Heart left ventricle (tissue), 16 donors: ENCODE measurements around the gene XRCC3. TPM values are rescaled to one million over a fixed set of nuclear protein-coding genes. Genes with fewer than 3 reads are reported as not detected.

ENCODE experiments used
- ATAC-seq, 4 donors: fragments of 200-7000 bp; cut with Tn5 transposase; one replicate each; pipeline ENCODE4 v1.9.1; 2020 to 2022; ENCODE audit warnings: moderate library complexity in 4 of 4, mild to moderate bottlenecking in 3 of 4, moderate number of reproducible peaks in 1 of 4
- DNase-seq, 5 donors: peaks; one replicate each; pipeline ENCODE4 v3.0.0-alpha.2; 2020
- H3K27ac ChIP-seq, 12 donors: fragments of 200-600 bp; sonication (generic) in 4 of 12; one replicate each; pipeline versions ENCODE4 v1.5.0 to v1.8.0; 2016 to 2022; ENCODE audit warnings: mild to moderate bottlenecking in 2 of 12
- H3K27me3 ChIP-seq, 9 donors: fragments of 200-600 bp; sonication (generic) in 2 of 9; one replicate each; pipeline versions ENCODE4 v1.5.1 to v1.8.0; 2016 to 2022; ENCODE audit warnings: mild to moderate bottlenecking in 3 of 9
- H3K36me3 ChIP-seq, 9 donors: fragments of 200-600 bp; sonication (generic) in 2 of 9; one replicate each; pipeline versions ENCODE4 v1.5.0 to v1.8.0; 2018 to 2022; ENCODE audit warnings: mild to moderate bottlenecking in 2 of 9
- H3K4me1 ChIP-seq, 12 donors: fragments of 200-600 bp; sonication (generic) in 4 of 12; one replicate each; pipeline versions ENCODE4 v1.5.0 to v1.8.0; 2016 to 2022; ENCODE audit warnings: mild to moderate bottlenecking in 3 of 12
- H3K4me3 ChIP-seq, 12 donors: fragments of 200-600 bp; sonication (generic) in 4 of 12; one replicate each; pipeline versions ENCODE4 v1.5.0 to v1.8.0; 2017 to 2022; ENCODE audit warnings: mild to moderate bottlenecking in 9 of 12, moderate library complexity in 4 of 12
- H3K9me3 ChIP-seq, 12 donors: fragments of 200-600 bp; sonication (generic) in 4 of 12; one replicate each; pipeline versions ENCODE4 v1.5.0 to v1.8.0; 2016 to 2022; ENCODE audit warnings: mild to moderate bottlenecking in 1 of 12
- CTCF ChIP-seq, 12 donors: fragments of 200-600 bp; sonication (generic) in 4 of 12; IDR thresholded peaks; one replicate each; pipeline versions ENCODE4 v1.5.0 to v1.8.0; 2018 to 2022; ENCODE audit warnings: antibody characterized with exemption in 12 of 12, mild to moderate bottlenecking in 5 of 12
- POLR2A ChIP-seq, 2 donors: fragments of 450-650 bp; IDR thresholded peaks; one replicate each; pipeline ENCODE4 v1.6.1; 2017; ENCODE audit warnings: antibody characterized with exemption in 2 of 2, mild to moderate bottlenecking in 2 of 2, moderate library complexity in 2 of 2
- WGBS, 4 donors: extraction: QIAGEN DNeasy Blood & Tissue Kit in 2 of 4; methylation state at CpG; one replicate each; pipeline versions ENCODE4 v1.1.5 to v1.1.7; 2013 to 2018; 5-methylcytosine and 5-hydroxymethylcytosine counted together
- intact Hi-C, 10 donors: fragments of 100-400 bp; cut with DNase I; formaldehyde crosslinking; loops; one replicate each; pipeline versions ENCODE4 v1.11.1 to v1.14.2; 2022
- polyA plus RNA-seq, 2 donors: library from polyadenylated mRNA; stranded (reverse); fragments of 200-250 nt; gene quantifications; one replicate each; pipeline ENCODE4 v1.2.3, GENCODE V29; 2013
- total RNA-seq, 9 donors: library from RNA; depleted of rRNA in 2 of 9; stranded (reverse); fragments of >200 nt in 2 of 9; fragmentation: NEBNext Ultra II Directional in 3 of 9; extraction: Animal tissue kit (Norgen Biotek cat#: 25700) in 3 of 9; gene quantifications; one replicate each; pipeline versions ENCODE4 v1.1.0 to v1.2.4, GENCODE V29; 2016 to 2023
- donor health status: ischemic (EF 13 %, LVEDD 7.1; RV severe dilation, severe dysfunction).
- donor health status: healthy with polysubstance abuse.
- donor health status: DM: no; HTN: yes; CAD: no.
- donor health status: DM: no; HTN: no; CAD: no.
- donor health status: ischemic (EF 25% LVEDD 6.9; RV normal size, moderate dysfunction).
- donor health status: ischemic (EF 25% LVEDD 5.7; RV mildly dilated, moderate dysfunction).
- donor health status: healthy.
- donor health status: DM: yes; HTN: yes; CAD: no.
- donor health status: ischemic (EF 35%, LVEDD 5.7; RV mildly dilated, moderate dysfunction).
- donor health status: nonischemic (EF 11% LVEDD 7.7; RV severe dilation, severe dysfunction).
- donor health status: DM: yes; HTN: yes; CAD: no.
- donor health status: PGD.
- donor health status: ischemic (EF 29% LVEDD 5.4; RV normal size, mild dysfunction).
- donor health status: nonischemic (EF 23%, LVEDD 6.1; RV moderate dilation, normal function).

XRCC3 gene
- total and polyA plus RNA-seq, 11 donors: 1.9 to 8.7 (median 3.0) TPM

DNA sequence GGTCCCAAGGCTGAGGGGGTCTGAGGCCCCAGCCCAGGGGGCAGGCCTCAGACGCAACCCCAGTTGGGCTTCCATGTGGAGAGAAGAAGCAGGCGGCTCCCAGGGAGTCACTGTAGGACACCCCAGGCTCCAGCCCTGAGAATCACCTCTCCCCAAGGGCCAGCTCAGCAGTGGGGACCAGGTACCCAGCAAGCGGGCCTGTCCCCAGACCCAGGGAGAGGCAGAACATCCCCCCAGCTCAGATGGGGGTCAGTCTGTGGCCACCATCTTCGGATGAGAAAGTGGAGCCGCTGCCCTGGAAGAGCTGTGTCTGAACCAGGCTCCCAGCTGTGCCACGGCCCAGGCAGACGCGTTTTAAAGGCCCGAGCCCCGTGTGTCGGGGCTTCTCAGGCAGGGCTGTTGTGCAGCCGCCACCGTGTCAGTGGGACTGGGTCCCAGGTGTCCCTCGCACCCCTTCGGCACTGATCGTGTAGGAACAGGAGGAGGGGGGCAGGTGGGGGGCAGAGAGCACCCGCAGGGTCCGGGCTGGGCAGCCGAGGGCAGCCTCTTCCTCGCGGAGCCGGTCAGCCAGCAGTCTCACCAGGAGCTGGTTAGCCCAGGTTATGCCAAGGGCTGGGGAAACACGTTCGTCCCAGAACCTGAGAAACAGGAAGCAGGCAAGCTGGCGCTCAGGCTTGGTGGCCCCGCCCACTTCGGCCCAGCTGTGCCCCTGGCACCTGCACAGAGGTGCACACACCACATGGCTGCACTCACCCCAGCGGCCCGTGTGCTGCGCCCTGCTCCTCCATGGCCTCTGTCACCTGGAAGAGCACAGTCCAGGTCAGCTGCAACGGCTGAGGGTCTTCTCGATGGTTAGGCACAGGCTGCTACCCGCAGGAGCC is 16.6 kb downstream of the XRCC3 start:
- 82 to 88% (median 86%) methylated on average over 14 to 33 of the region's 33 CpGs for WGBS, 4 donors
- Histone ChIP-seq H3K4me3 (no peak overlapping the region), H3K9me3 (no peaks in the 10 kb centered on the region), H3K4me1 (peaks cover 12 to 70% (median 49%) of the 10 kb centered on the region in 12 donors), H3K36me3 (peaks cover 2 to 95% (median 70%) of the 10 kb centered on the region in 9 donors), H3K27me3 (no peaks in the 10 kb centered on the region), H3K27ac (peak overlapping the region in 5 of 12 donors; percentile 7 to 72 (median 44))
- ATAC-seq (no peak), DNase-seq (peak in 3 of 5 donors; percentile 23 to 54 (median 32))
- intact Hi-C loops: loop anchor here in 1 of 10 donors (10.0 kb wide), 1 partner anchor 124 kb away; no protein-coding TSS in a partner anchor
- TF ChIP-seq POLR2A (IDR thresholded peaks at IDR 0.05) (no peak), CTCF (IDR thresholded peaks at IDR 0.05) (no peak)

DNA sequence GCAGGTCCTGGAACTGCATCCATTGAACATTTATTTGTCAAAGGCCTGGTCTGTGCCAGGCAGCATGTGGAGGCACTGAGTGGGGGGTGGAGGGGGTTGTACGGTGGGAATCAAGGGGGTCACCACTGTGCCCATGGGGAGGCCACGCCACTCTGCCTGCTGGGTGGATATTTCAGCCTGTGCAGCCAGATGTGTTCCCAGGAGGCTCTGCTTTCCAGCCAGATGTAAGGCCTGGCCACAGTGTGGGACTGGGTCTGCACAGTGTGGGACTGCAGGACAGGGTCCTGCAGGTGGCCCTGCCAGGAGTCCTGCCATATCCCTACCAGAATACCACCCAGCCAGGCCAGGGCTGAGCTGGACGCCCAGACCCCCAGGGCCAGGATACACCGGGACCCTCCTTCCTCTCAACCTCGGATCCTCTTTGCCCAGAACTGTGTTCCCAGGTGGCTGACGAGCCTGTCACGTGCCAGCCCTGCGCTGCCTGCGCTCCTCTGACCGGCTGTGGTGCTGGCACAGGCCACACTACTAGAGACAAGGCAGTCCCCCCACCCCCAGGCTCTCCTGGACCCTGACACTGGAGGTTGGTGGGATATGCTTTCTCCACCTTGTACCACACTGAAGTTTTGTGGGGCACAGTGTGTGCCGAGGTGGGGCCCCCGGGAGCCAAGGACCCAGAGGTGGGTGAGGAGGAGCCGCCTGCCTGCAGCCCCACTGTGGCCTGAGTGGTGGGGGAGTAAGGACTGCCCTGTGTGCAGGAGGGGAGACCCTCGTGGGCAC is 17.5 kb downstream of the XRCC3 start:
- Histone ChIP-seq H3K9me3 (no peaks in the 10 kb centered on the region), H3K36me3 (peaks cover 2 to 95% (median 70%) of the 10 kb centered on the region in 9 donors), H3K27me3 (no peaks in the 10 kb centered on the region), H3K4me3 (no peak overlapping the region), H3K4me1 (peaks cover 12 to 70% (median 49%) of the 10 kb centered on the region in 12 donors), H3K27ac (peak overlapping the region in 5 of 12 donors; percentile 7 to 72 (median 44))
- TF ChIP-seq POLR2A (IDR thresholded peaks at IDR 0.05): no peak
- no peak for TF ChIP-seq CTCF (IDR thresholded peaks at IDR 0.05)
- 71 to 83% (median 78%) methylated on average over 6 to 14 of the region's 14 CpGs for WGBS, 4 donors
- ATAC-seq (no peak), DNase-seq (peak in 2 of 5 donors; percentile 15 to 30)
- intact Hi-C loops: loop anchor here in 1 of 10 donors (10.0 kb wide), 1 partner anchor 123 kb away; no protein-coding TSS in a partner anchor

GRCh38 chr14:103697206-103697602 is 18.0 kb downstream of the XRCC3 start:
- Histone ChIP-seq H3K4me3 (no peak overlapping the region), H3K27ac (peak overlapping the region in 10 of 12 donors; percentile 42 to 72 (median 46)), H3K9me3 (no peaks in the 10 kb centered on the region), H3K27me3 (no peaks in the 10 kb centered on the region), H3K36me3 (peaks cover 2 to 95% (median 70%) of the 10 kb centered on the region in 9 donors), H3K4me1 (peaks cover 12 to 70% (median 49%) of the 10 kb centered on the region in 12 donors)
- DNase-seq: peak in 1 of 5 donors; percentile 16
- 13 to 32% (median 20%) methylated on average over 3 of the region's 3 CpGs for WGBS, 4 donors
- intact Hi-C loops: loop anchor here in 1 of 10 donors (10.0 kb wide), 1 partner anchor 122 kb away; no protein-coding TSS in a partner anchor
- no peak for ATAC-seq
- TF ChIP-seq POLR2A (IDR thresholded peaks at IDR 0.05): no peak
- TF ChIP-seq CTCF (IDR thresholded peaks at IDR 0.05): no peak
